Stimulated activated CD8-positive, alpha-beta memory T cell treated with anti-CD3 and anti-CD28 coated beads, Interleukin-4, amount 100 ng/mL, for 24 hours (primary cell): ENCODE results near the gene NT5DC3.

ENCODE experiments used
- DNase-seq: peaks from one replicate; pipeline ENCODE4 v3.0.0-alpha.2; 2020; ENCODE audit warnings: low read depth

NT5DC3 gene

GRCh38 chr12:103840876-103841689 lies at the start of gene NT5DC3:
Gene NT5DC3 (minus strand): TSS chr12:103841234. CDS start chr12:103841156, 78 bp downstream.
- DNase-seq: peak; percentile 66

DNA sequence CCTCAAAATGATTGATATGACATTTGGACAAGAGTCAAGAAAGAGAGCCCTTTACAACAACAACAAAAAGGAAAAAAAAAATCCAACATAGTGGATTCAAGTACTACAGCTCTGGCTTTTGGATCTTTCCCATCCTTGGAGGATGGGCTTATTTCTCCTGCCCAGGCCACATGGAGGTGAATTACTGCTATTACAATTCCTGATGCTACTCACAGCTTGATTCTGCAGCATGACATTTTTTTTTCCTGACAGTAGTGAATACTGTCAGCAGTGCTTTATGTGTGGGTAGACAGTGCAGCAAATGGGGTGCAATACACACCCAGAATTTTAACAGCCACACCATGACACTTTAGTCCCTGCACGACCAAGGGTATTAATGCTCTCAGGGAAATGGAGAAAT lies 46.7 kb upstream of the NT5DC3 start:
- DNase-seq: no peak

DNA sequence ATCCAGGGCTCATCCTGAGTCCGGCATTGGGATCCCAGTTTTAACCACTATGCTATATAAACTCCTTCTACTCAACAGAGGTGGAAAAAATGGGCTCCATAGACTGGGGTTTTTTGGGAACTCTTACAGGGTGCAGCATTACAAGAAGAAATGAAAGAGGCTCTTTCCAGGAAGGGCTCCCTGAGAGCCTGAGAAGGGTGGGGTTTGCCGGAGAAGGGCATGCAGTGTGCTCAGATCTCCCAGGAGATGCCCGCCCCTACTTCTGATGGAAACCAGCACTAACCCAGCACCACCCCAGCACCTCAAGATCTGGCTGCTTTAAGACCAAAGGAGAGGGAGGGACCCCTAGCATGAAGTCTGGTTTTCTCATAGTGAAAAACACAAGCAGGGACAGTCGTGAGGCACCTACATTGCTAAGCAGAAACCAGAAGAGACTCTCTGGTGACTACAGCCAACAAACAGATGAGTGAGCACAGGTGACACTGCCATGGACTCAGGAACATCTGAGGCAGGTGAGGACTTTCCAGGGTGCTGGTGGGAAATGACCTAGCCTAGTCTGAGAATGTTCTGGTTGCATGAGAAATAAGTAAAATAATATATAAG lies 45.3 kb upstream of the NT5DC3 start:
- no peak for DNase-seq

DNA sequence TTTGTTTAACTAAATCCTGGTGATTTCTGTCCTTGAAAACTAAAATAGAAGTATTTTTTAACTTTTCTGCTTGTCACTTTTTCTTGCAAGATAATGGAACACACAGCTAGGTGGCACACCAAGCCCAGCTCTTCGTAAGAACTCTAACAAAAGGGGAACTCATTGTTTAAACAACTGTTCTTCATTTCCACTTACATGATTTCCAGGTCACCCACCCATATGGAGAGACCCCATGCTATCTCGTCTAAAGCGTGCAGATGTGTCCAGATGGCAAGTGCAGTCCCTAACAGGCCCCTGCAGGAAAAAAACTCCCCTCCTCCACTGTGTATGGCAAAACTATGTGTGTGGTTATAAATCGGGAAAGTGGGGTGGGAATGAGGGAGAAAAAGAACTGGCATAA lies 43.3 kb upstream of the NT5DC3 start:
- DNase-seq: no peak

DNA sequence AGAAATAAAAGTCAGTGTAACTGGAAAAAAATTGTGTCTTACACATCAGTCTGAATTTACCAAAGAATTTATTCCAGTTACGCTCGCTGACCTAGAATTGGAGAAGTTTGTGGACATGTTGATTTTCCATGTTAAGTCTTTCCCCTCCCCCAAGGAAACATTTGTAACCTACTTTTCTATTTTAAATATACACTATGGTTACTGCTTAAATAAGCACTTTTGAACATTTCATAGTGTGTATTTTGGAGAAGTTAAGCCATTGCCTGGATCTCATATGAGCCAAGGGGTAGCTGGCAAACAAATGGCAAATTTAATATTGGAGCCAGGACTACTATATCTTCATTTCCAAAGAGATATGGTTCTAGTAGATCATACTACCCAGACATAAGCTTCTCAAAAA lies 42.9 kb upstream of the NT5DC3 start:
- no peak for DNase-seq

DNA sequence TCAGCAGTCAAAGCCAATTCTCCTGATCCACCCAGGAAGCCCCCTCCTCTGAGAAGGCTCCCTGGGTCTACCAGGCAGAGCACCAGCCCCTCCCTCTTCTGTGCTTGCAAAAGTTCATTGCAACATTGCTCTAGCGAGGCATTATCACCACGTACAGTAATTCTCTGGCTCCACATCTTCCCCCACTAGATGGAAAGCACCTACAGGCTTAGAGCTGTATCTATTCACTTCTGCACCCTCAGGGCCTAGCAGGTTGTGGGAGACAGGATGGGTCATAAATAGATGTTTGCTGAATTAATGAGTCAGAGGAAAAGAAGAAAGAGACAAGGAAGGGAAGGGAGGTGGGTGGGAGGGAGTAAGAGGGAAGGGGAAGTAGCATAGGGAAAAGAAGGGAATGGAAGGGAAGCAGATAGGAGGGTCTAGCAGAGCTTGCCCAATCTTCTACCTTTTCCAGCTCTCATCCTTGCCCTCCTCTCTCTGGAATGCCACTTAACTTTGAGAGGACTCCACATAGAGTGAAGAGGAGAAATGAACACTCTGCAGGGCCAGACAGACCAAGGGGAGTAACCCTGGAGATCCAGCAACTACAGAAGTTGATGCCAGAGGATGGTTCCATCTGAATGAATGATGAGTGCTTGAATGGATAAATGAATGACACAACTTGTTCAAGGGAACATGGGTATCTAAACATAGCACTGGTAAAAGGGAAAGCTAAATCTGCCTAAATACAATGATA lies 42.0 kb upstream of the NT5DC3 start:
- DNase-seq: no peak

GRCh38 chr12:103881261-103881660 lies 40.2 kb upstream of the NT5DC3 start:
- no peak for DNase-seq

DNA sequence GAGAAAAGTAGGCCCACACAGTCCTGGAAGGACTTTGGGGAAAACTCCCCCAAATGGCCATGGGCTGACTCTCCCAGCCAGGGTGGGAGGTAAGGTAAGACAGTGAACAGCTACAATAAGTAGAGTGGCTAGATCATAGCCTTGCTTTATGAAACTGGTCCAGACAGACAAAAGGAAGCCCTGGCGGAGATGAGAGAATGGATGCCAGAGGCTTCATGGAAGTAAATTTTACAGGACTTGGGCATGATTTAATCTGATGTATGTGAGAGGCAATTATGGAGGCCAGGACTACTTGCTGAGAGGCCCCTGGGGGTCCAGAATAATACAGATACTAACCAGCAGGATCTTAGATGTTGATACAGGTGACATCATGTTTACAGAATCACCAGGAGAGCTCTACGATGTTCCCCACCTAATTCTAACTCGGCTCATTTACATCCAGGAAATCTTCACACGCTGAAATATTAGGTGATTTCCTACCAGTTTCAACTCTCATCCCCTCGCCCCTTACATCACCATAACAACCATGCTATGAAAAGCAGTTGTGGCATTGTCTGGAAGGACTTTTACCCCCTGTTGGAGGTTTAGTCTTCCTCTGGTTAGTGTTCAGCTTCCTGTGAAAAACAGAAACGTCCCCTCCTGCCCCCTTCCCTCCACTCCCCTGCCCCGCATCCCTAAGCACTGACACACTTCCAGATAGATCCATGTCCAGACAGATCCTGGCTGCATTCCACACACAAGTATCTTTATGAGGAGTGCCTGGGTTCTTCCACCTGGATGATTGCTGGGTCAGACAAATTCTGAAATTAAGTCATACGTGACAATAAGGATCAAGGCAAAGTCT lies 39.5 kb upstream of the NT5DC3 start:
- DNase-seq: no peak

DNA sequence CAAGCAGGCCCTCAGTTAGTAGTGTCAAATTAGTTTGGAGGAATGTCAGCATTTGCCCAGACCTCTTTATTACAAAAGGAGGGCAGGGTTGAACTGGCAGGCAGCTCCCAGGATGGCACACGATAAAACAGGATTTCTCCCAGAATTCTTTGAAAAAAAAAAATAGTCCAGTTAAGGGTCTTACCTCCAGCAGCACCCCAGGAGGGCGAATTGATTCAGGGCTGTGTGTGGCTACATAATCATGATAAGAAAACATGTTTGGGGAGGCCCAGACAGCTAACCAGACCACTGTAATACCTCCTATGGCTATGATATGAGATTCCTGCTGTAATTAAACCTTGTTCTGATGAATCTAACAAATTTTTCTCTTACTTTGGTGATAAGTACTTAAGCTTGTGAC lies 38.8 kb upstream of the NT5DC3 start:
- no peak for DNase-seq

DNA sequence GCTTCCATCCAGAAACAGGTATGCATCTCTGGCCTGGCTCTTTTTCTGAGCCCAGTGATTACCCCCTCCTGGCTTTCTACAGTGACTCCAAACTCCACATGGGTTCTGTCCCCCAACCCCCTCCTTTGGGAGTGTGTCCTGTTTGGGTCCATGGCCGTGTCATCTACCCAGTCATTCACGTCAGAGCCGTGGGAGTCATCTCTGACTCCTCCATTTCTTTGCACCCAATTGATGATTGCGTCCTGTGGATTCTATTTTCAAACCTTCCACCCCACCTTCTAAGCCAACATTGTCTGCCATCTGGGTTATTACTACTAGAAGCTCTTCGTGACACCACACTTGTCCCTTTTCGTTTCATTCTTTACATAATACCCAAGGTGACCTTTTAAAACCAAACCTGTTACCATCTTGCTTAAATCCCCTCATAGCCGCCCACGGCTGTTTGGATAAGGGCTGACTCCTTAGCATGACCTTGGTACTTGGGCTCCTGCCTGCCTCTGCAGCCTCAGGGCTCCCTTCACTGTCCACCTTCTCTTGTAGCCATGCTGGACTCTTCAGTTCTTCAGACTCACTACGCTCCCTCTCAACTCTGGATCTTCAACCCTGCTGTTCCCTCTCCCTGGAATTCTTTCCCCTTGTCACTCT lies 38.1 kb upstream of the NT5DC3 start:
- no peak for DNase-seq

DNA sequence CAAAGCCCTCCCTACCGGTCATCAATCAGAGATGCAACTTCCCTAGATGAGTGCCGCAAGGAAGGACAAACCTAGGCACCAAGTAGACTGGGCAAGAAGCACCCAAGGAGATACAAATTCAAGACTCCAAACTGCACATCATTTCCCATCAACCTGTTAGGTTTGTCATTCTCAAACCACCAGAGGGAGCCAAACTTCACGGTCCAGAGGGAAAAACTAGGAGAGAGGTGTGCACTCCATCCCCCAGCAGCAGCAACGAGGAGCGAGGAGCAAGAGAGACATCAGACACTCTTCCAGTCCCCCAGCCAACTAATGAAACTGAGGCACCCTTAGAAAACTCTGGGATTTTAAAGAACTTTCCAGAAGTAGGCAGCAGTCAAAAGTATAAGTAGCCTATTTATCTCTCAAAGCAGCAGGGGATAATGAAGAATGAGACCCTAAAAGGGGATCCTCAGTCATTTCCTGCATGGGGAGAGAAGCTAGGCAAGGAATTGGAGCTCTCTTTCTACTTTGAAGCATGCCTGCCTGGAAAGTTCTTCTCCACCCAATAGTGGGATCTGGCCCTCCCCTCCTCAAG lies 37.0 kb upstream of the NT5DC3 start:
- peak; percentile 21 for DNase-seq

- DNase-seq: no peak
Measured at GRCh38 chr12:103877288-103877687, 36.3 kb upstream of the NT5DC3 start.

GRCh38 chr12:103875666-103876065 lies 34.6 kb upstream of the NT5DC3 start:
- DNase-seq: no peak

- no peak for DNase-seq
Measured at GRCh38 chr12:103868215-103868614, 27.2 kb upstream of the NT5DC3 start.

DNA sequence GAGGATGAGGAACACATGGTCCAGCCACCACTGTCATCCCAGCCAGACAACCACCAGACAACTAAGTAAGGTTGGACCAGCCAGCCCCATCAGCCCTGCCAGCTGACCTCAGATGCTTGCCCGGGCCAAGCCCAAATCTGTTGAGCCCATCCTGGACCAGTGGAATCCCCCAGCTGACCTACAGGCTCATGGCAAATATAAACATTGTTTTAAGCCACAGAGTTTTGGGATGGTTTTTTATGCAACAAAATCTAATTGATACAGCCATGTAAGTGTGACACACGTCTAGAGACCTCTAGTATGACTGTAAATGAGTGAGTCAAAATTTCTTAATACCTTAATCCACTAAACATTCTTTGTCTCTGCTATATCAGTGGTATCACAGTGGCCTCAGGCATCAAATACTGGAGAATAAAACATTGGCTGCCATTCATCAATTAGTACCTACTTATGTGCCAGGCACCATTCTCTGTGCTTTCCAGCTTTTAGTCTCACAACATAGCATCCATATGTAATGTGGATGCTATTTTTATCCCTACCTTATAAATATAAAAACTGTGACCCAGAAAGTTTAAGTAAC lies 24.2 kb upstream of the NT5DC3 start:
- no peak for DNase-seq

- no peak for DNase-seq
Measured at GRCh38 chr12:103864710-103865109, 23.7 kb upstream of the NT5DC3 start.

- DNase-seq: no peak
Measured at GRCh38 chr12:103858953-103859601, 18.0 kb upstream of the NT5DC3 start.

- DNase-seq: no peak
Measured at GRCh38 chr12:103858335-103858734, 17.3 kb upstream of the NT5DC3 start.

- no peak for DNase-seq
Measured at GRCh38 chr12:103857164-103857563, 16.1 kb upstream of the NT5DC3 start.

GRCh38 chr12:103855896-103856657 lies 15.0 kb upstream of the NT5DC3 start:
- no peak for DNase-seq
